HG03159 (cell line): ENCODE results near the gene ELP1.

Experiments
- ATAC-seq: cut with Tn5 transposase; IDR thresholded peaks from one replicate; pipeline ENCODE4 v1.9.1; 2021; ENCODE audit warnings: mild to moderate bottlenecking, moderate library complexity; ENCODE audit not compliant: unreplicated experiment

The ELP1 gene

GRCh38 chr9:108885643-108886348 lies 48.1 kb downstream of the ELP1 start:
- peak; percentile 99 for ATAC-seq

- ATAC-seq: no peak
These were observed 49.2 kb downstream of the ELP1 start for GRCh38 chr9:108884701-108885100.

GRCh38 chr9:108883085-108883484 lies 50.8 kb downstream of the ELP1 start:
- no peak for ATAC-seq

- no peak for ATAC-seq
These were observed 51.7 kb downstream of the ELP1 start for GRCh38 chr9:108882052-108882888.

GRCh38 chr9:108880738-108881316 lies 53.1 kb downstream of the ELP1 start:
- no peak for ATAC-seq

- ATAC-seq: no peak
These were observed 56.4 kb downstream of the ELP1 start for GRCh38 chr9:108877524-108877923.

GRCh38 chr9:108876425-108876824 lies 57.5 kb downstream of the ELP1 start:
- no peak for ATAC-seq

- ATAC-seq: no peak
These were observed 59.7 kb downstream of the ELP1 start for GRCh38 chr9:108874058-108874788.

GRCh38 chr9:108869092-108869725 lies 64.7 kb downstream of the ELP1 start:
- no peak for ATAC-seq

GRCh38 chr9:108867829-108868228 lies 66.1 kb downstream of the ELP1 start:
- no peak for ATAC-seq

- no peak for ATAC-seq
These were observed 66.8 kb downstream of the ELP1 start for GRCh38 chr9:108867116-108867515.

- ATAC-seq: no peak
These were observed 67.9 kb downstream of the ELP1 start for GRCh38 chr9:108866001-108866420.

- ATAC-seq: no peak
These were observed 68.9 kb downstream of the ELP1 start for GRCh38 chr9:108865037-108865436.

GRCh38 chr9:108864446-108864845 lies 69.5 kb downstream of the ELP1 start:
- no peak for ATAC-seq

GRCh38 chr9:108863891-108864290 lies 70.0 kb downstream of the ELP1 start:
- no peak for ATAC-seq

- ATAC-seq: no peak
These were observed 71.9 kb downstream of the ELP1 start, which contains the start of gene ACTL7A for GRCh38 chr9:108861997-108862396. ACTL7A (plus strand) TSS chr9:108862266; CDS start chr9:108862323, 57 bp downstream.

GRCh38 chr9:108861464-108861863 lies 72.5 kb downstream of the ELP1 start:
- ATAC-seq: no peak

- no peak for ATAC-seq
These were observed 73.2 kb downstream of the ELP1 start for GRCh38 chr9:108860764-108861163.

- no peak for ATAC-seq
These were observed 73.6 kb downstream of the ELP1 start for GRCh38 chr9:108860354-108860753.

- ATAC-seq: no peak
These were observed 74.3 kb downstream of the ELP1 start for GRCh38 chr9:108859459-108860114.
